Skeletal muscle cell (primary cell): Measurements from ENCODE around the gene DRD4.
"Not testable (repeated sequence)": the region's sequence is repeated elsewhere in the genome, so short reads cannot be mapped to it uniquely, and the experiment has no call there.

Source experiments
- DNase-seq: peaks from one replicate; pipeline ENCODE4 v3.0.0-alpha.2; 2010; ENCODE audit warnings: low read depth
- H3K4me3 ChIP-seq: 2 replicates; pipeline ENCODE4 v1.5.1; 2011; ENCODE audit warnings: low read depth, mild to moderate bottlenecking, control low read depth, low read length, moderate library complexity

The DRD4 gene

DNA sequence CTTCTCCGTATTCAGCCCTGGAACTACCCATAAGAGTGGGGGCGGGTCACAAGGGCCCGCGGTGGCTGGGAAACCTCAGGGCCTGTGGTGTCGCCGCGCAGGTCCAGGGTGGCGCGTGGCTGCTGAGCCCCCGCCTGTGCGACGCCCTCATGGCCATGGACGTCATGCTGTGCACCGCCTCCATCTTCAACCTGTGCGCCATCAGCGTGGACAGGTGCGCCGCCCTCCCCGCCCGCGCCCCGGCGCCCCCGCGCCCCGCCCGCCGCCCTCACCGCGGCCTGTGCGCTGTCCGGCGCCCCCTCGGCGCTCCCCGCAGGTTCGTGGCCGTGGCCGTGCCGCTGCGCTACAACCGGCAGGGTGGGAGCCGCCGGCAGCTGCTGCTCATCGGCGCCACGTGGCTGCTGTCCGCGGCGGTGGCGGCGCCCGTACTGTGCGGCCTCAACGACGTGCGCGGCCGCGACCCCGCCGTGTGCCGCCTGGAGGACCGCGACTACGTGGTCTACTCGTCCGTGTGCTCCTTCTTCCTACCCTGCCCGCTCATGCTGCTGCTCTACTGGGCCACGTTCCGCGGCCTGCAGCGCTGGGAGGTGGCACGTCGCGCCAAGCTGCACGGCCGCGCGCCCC, 2.4 kb downstream of the DRD4 start:
- no peak overlapping the region for H3K4me3 ChIP-seq
- DNase-seq = no peak

GRCh38 chr11:640021-640706, 3.1 kb downstream of the DRD4 start:
- no peak for DNase-seq
- H3K4me3 ChIP-seq = no peak overlapping the region

DNA sequence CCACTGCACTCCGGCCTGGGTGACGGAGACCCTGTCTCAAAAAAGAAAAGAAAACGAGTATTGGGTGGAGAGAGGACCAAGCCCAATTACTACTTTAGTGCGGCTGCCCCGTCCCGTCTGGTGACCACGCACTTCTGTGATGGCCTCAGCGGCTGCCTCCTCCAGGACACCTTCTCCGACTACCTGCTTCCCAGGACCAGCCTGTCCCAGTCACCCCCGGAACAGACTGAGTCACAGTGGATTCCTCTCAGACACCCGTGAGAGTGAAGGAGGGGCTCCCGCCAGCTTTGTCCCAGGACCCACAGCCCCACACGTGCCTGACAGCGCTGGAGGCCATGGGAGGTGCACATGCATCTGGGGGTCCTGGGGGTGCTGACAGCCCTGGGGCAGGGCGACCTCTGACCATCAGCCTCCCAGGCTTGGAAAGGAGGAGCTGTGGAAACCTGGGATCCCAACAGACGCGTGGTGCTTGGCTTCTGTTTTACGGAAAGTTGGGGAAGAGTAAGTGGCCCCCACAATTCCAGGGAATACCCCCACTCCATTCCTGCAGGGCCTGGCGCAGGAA, 4.8 kb downstream of the DRD4 start:
- DNase-seq = no peak
- no peak overlapping the region for H3K4me3 ChIP-seq

GRCh38 chr11:643366-643765, 6.3 kb downstream of the DRD4 start:
- no peak for DNase-seq
- no peak overlapping the region for H3K4me3 ChIP-seq

DNA sequence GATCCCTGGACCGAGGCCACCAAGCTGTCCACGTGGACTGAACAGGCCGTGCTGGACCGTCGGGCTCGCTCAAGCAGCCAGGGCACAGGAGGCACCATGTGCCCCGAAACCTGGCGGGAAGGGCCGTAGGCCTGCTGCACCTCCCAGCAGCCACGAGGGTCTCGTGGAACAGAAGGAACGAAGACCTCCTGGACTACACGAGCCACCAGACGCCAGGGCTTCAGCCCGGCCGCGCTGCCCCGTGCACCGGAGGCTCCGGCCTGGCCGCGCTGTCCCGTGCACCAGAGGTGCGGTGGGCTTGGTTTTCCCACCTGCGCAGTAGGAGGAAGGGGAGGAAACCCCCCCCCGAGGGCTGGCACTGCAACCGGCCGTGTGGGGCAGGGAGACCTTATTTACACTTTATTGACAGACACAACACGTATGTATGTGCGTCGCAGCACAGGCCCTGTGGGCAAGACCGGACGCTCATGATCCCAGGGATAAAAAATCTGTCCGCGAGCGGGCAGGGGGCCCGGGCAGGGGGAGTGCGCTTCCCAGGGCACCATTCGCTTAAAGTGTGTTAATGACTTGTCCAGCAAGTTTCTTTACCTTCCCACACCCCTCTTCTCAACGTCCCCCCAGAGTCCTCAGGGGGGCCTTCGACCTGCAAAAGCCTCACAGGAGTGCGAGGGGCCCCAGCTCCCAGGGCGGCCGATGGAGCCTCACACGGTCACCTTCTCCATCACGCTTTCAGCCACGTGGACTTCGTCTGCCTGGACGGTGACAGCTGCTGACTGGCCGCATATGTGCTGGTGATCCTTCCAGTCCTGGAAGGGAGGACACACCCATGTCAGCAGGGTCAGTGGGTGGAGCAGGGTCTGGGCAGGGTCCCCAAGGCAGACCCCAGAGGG, 7.0 kb downstream of the DRD4 start:
- H3K4me3 ChIP-seq = no peak overlapping the region
- no peak for DNase-seq

DNA sequence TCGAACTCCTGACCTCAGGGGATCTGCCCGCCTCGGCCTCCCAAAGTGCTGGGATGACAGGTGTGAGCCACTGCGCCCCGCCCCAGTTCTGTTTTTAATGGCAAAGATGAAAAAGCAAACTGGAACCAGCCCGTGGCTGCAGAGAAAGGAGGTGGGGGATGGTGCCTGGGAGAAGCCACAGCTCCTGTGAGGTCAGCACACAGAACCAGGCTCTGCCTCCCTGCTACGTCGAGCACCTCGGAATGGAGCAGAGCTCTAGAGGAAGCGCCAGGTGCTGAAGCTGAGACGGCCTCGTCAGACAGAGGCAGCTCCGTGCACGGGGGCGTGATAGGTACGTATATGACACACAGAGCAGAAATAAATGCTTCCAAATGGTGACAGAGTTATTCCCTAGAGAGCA, 8.5 kb downstream of the DRD4 start:
- H3K4me3 ChIP-seq = no peak overlapping the region
- no peak for DNase-seq

DNA sequence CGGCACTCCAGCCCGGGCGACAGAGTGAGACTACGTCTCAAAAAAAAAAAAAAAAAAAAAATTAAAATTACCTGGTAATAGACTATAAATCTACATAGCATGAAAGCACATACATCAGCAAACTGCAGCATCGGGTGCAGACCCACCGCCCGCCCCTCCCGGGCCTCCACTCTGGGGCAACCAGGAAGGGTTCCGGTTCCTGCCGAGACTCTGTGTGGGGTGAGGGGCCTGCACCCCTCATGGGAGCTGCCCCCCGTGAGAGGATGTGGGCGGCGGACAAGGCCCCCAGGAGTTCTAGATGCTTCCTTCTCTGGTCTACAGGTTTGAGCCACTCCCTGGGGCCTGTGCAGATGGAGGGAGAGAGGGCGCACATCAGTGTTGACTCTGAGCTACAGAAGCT, 9.1 kb downstream of the DRD4 start:
- DNase-seq = no peak
- H3K4me3 ChIP-seq = no peak overlapping the region

- DNase-seq, H3K4me3 ChIP-seq: not testable (repeated sequence)
Observed at GRCh38 chr11:647672-648158, 10.6 kb downstream of the DRD4 start.

- DNase-seq = no peak
- H3K4me3 ChIP-seq = no peak overlapping the region
Observed at GRCh38 chr11:650482-650881, 13.4 kb downstream of the DRD4 start.

- not testable (repeated sequence) for H3K4me3 ChIP-seq, DNase-seq
Observed at GRCh38 chr11:653136-653535, 16.1 kb downstream of the DRD4 start.

GRCh38 chr11:653837-654236, 16.8 kb downstream of the DRD4 start:
- no peak overlapping the region for H3K4me3 ChIP-seq
- DNase-seq = no peak

DNA sequence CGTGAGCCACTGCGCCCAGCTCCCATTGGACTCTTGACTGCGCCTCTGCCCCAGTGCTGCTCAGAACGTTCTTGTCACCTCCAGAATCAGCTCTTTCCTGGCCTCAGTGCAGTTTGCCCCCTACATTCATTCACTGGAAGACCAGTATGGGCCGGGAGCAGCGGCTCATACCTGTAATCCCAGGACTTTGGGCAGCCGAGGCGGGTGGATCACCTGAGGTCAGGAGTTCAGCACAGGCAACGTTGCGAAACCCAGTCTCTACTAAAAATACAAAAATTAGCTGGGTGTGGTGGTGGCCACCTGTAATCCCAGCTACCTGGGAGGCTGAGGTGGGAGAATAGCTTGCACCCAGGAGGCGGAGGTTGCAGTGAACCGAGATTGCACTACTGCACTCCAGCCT, 17.4 kb downstream of the DRD4 start:
- not testable (repeated sequence) for DNase-seq, H3K4me3 ChIP-seq

DNA sequence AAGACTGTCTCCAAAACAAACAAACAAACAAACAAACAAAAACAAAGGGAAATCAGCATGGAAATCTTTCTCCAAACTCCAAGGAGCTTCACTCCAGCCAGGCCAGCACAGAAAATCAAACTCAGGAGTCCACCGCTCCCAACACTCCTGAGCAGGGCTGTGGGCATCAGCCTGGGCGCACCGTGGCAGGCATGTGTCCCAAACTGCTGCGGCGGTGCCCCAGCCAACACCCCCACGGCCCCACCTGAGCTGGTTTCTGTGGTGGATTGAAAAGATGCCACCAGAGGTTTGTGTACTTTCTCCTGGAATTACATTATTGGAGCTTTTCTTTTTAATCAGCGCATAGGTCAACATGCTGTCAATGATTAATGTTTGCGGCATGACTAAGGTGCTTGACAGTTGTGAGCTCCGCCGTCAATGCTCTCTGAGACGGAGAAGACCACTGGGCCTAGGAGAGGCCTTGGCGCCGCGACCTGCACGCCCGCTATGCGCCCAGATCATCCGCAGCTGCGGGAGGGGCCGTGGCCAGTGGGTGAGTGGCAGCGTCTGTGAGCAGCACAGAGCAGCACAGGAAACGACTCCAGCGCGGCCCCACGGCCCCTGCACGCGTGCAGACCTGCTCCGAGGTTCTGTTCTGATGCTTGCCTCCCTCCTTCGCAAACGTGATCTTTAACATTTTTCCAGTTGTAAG, 18.1 kb downstream of the DRD4 start:
- H3K4me3 ChIP-seq = no peak overlapping the region
- no peak for DNase-seq

DNA sequence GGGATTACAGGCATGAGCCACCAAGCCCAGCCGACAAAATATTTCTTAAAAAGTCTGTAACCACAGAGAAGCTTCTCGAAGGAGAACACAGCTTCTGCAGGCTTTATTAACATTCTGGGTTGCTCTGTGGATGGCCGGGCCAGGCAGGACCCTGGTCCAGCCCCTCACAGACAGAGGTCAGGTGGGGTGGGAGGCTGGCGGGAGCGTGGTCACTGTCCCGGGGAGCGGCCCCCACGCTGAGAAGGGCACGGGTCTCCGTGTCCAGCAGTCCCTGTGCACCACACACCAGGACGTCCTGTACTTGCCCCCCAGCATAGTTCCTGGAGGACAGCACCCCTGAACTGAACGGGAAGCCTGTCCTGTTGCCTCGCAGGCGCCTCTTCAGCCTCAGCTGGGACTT, 19.4 kb downstream of the DRD4 start:
- DNase-seq = no peak
- H3K4me3 ChIP-seq = no peak overlapping the region

GRCh38 chr11:656866-657265, 19.8 kb downstream of the DRD4 start:
- H3K4me3 ChIP-seq = no peak overlapping the region
- no peak for DNase-seq

DNA sequence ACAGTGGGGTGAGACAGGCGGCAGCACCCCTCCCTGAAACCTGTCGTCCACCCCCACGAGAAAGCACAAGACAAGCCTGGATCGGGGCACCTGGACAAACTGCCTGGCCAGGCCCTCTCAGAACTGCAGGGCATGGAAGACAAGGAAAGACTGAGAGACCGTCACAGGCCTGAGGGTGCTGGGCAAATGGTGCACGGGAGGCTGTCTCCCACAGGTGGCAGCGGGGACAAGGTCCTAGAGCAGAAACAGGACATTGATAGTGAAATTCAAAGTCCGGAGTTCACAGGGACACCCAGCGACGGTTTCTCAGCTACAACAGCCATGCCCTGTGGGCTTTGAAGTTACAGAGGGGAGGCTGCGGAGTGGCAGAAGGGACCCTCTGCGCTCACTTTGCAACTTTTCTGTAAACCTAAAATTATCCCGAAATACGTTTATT, 20.6 kb downstream of the DRD4 start:
- no peak overlapping the region for H3K4me3 ChIP-seq
- DNase-seq = no peak

- no peak overlapping the region for H3K4me3 ChIP-seq
- no peak for DNase-seq
Observed at GRCh38 chr11:659532-660085, 22.5 kb downstream of the DRD4 start.

DNA sequence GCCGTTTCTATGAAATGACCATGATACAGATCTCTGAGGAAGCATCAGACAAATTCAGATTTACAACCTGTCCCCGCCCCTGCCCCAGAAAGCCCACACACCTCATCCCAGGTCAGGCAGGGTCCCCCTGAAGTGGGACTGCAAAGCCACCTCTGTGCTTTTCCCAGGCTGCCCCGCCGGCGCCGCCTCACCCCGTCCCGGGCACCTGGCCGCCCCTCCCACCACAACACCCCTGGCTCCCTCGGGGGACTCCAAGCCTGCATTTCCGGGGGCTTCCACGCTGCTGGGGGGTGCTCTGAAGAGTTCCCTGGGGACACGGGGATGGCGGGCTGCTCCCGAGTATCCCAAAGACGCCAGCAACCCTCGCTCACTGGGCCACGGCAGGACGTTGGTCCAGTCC, 23.2 kb downstream of the DRD4 start:
- no peak overlapping the region for H3K4me3 ChIP-seq
- no peak for DNase-seq
